HG02970 (cell line): Measurements from ENCODE around the gene HOMER1.
"Not testable (repeated sequence)": the region's sequence is repeated elsewhere in the genome, so short reads cannot be mapped to it uniquely, and the experiment has no call there.

Experiments used
- ATAC-seq: cut with Tn5 transposase; IDR thresholded peaks from one replicate; pipeline ENCODE4 v1.9.1; 2021; ENCODE audit warnings: mild to moderate bottlenecking, moderate library complexity, moderate number of reproducible peaks; ENCODE audit not compliant: unreplicated experiment, low FRiP score

HOMER1 gene

GRCh38 chr5:79436224-79436623 is 77.7 kb downstream of the HOMER1 start:
- ATAC-seq = no peak

GRCh38 chr5:79430196-79430595 is 83.7 kb downstream of the HOMER1 start:
- ATAC-seq = no peak

- ATAC-seq = no peak
Observed at GRCh38 chr5:79423296-79423695, 90.6 kb downstream of the HOMER1 start.

- ATAC-seq = no peak
Observed at GRCh38 chr5:79420248-79420647, 93.7 kb downstream of the HOMER1 start.

- no peak for ATAC-seq
Observed at GRCh38 chr5:79418276-79418675, 95.7 kb downstream of the HOMER1 start.

- ATAC-seq = no peak
Observed at GRCh38 chr5:79417495-79417894, 96.4 kb downstream of the HOMER1 start.

GRCh38 chr5:79416499-79416898 is 97.4 kb downstream of the HOMER1 start:
- ATAC-seq = peak; percentile 62

GRCh38 chr5:79413112-79413511 is 100.8 kb downstream of the HOMER1 start:
- no peak for ATAC-seq

GRCh38 chr5:79408028-79408427 is 105.9 kb downstream of the HOMER1 start:
- ATAC-seq = no peak

- no peak for ATAC-seq
Observed at GRCh38 chr5:79407591-79407990, 106.3 kb downstream of the HOMER1 start.

GRCh38 chr5:79401216-79401615 is 112.7 kb downstream of the HOMER1 start:
- no peak for ATAC-seq

GRCh38 chr5:79399046-79399445 is 114.9 kb downstream of the HOMER1 start:
- ATAC-seq = no peak

GRCh38 chr5:79397080-79397479 is 116.9 kb downstream of the HOMER1 start:
- ATAC-seq = no peak

- ATAC-seq = no peak
Observed at GRCh38 chr5:79396265-79396664, 117.7 kb downstream of the HOMER1 start.

GRCh38 chr5:79395296-79395695 is 118.6 kb downstream of the HOMER1 start:
- no peak for ATAC-seq

GRCh38 chr5:79392776-79393175 is 121.2 kb downstream of the HOMER1 start:
- ATAC-seq = no peak

- ATAC-seq = no peak
Observed at GRCh38 chr5:79386679-79387078, 127.3 kb downstream of the HOMER1 start.

GRCh38 chr5:79385126-79385525 is 128.8 kb downstream of the HOMER1 start:
- not testable (repeated sequence) for ATAC-seq

GRCh38 chr5:79378510-79379186 is 135.3 kb downstream of the HOMER1 start:
- no peak for ATAC-seq

- ATAC-seq = no peak
Observed at GRCh38 chr5:79357398-79357797, 156.5 kb downstream of the HOMER1 start.

- ATAC-seq = no peak
Observed at GRCh38 chr5:79349881-79350280, 164.1 kb downstream of the HOMER1 start.

- ATAC-seq = no peak
Observed at GRCh38 chr5:79349047-79349446, 164.9 kb downstream of the HOMER1 start.

GRCh38 chr5:79346420-79346824 is 167.5 kb downstream of the HOMER1 start:
- no peak for ATAC-seq
